ENCODE data around the gene SLC6A18.

SLC6A18 gene

GRCh38 chr5:1180841-1181271 lies 44.3 kb upstream of the SLC6A18 start:
- no peak overlapping the region for H3K27ac ChIP-seq
- TF ChIP-seq EZH2 (IDR thresholded peaks at IDR 0.05) (no peak), FOXP2 (optimal IDR thresholded peaks at IDR 0.05; ENCODE audit: control extremely low read depth, extremely low read length, insufficient read depth) (no peak), POLR2AphosphoS5 (IDR thresholded peaks at IDR 0.05; ENCODE audit: borderline replicate concordance, low read depth, low read length) (no peak)
- no peak for DNase-seq (ENCODE audit: low read depth, low spot score)
- no peaks in the 10 kb centered on the region for H3K36me3 ChIP-seq (ENCODE audit: insufficient read depth, low read length)
- H3K9ac ChIP-seq (ENCODE audit: insufficient read length), result no peak overlapping the region
- H3K4me3 ChIP-seq, result no peak overlapping the region
- H3K9me3 ChIP-seq (ENCODE audit: low read depth, low read length), result no peaks in the 10 kb centered on the region

DNA sequence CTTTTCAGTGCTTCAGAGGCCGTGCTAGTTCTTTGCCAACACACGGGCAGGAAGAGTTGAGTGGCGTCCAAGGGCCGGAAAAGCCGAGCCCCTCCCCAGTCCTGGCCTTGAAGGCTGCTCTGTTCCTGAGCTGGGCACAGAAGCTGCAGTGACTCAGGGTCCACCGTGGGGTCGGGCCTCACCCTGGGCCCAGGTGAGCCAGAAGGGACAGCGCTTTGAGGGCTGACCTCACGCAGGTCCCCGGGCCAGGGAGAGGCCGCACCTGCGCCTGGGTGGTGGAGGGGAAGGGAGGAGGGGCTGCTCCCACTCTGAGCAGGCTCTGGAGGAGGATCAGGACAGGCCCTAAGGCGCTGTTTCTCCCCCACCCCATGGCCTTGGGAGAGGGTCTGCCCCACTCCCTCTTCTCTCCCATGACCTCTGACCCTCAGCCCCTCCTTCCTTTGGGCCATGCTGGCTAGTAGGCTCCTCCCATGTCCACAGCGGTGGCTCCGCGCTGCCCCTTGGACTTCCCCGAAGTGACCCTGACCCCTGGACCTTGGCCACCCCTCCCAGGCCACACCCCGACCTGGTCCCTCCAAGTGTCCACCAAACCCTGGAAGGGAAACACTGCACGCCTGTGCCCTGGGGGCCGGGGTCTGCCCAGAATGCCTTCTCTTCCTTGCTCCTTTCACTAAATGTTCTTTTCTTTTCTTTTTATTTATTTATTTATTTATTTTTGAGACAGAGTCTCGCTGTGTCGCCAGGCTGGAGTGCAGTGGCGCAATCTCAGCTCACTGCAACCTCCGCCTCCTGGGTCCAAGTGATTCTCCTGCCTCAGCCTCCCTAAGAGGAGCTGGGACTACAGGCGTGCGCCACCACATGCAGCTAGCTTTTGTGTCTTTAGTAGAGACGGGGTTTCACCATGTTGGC lies 43.5 kb upstream of the SLC6A18 start:
- no peak for DNase-seq (ENCODE audit: low read depth, low spot score)
- no peak overlapping the region for H3K4me3 ChIP-seq
- H3K36me3 ChIP-seq (ENCODE audit: insufficient read depth, low read length), result no peaks in the 10 kb centered on the region
- H3K9ac ChIP-seq (ENCODE audit: insufficient read length), result no peak overlapping the region
- TF ChIP-seq FOXP2 (optimal IDR thresholded peaks at IDR 0.05; ENCODE audit: control extremely low read depth, extremely low read length, insufficient read depth), result no peak
- TF ChIP-seq POLR2AphosphoS5 (IDR thresholded peaks at IDR 0.05; ENCODE audit: borderline replicate concordance, low read depth, low read length), result no peak
- no peak for TF ChIP-seq EZH2 (IDR thresholded peaks at IDR 0.05)
- H3K27ac ChIP-seq, result no peak overlapping the region
- no peaks in the 10 kb centered on the region for H3K9me3 ChIP-seq (ENCODE audit: low read depth, low read length)

DNA sequence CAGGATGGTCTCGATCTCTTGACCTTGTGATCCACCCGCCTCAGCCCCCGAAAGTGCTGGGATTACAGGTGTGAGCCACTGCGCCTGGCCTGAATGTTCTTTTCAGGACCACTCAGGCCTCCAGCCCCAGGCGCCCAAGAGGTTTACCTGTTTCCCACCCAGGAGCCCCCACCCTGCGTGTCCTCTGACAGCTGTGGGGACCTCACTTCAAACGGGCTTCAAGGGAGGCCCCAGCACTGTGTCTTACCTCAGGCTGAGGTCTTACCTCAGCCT lies 42.9 kb upstream of the SLC6A18 start:
- Histone ChIP-seq H3K27ac (no peak overlapping the region), H3K9ac (ENCODE audit: insufficient read length) (no peak overlapping the region), H3K36me3 (ENCODE audit: insufficient read depth, low read length) (no peaks in the 10 kb centered on the region), H3K4me3 (no peak overlapping the region), H3K9me3 (ENCODE audit: low read depth, low read length) (no peaks in the 10 kb centered on the region)
- no peak for DNase-seq (ENCODE audit: low read depth, low spot score)
- TF ChIP-seq EZH2 (IDR thresholded peaks at IDR 0.05) (no peak), FOXP2 (optimal IDR thresholded peaks at IDR 0.05; ENCODE audit: control extremely low read depth, extremely low read length, insufficient read depth) (no peak), POLR2AphosphoS5 (IDR thresholded peaks at IDR 0.05; ENCODE audit: borderline replicate concordance, low read depth, low read length) (no peak)

DNA sequence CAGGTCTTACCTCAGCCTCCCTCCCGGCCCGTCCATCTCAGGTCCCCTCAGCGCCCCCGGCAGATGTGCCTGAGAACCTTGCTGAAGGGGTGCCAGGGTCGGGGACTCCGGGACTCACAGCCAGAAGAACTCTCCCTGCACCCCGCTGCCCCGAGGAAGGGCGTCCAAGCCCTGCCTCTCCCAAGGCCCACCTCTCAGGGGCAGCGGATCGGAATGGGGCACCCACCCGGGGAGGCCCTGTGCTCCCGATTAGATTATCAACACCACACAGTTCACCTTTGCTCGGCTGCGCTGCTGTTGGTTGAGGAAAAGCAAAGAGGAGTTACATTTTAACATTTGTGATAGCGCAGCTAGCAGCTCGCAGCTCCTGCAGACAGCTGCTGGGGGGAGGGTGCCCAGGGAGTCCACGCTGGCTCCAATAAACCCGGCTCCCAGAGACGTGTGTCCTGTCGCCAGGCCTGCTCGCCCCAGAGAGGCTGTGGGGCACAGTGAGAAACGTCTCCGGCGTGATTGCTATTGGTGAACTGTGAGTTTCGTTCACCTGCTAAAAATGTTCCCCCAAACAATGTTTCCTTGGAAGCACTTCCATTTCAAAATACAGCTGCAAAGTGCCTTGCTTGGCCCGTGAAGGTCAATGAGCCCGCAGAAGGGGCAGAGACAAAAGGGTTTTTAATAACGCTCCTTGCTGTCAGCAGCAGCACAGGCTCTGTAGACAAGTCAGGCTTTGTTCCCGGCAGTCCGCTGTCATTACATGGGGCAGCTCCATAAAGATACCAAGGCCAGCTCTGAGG lies 42.4 kb upstream of the SLC6A18 start:
- Histone ChIP-seq H3K27ac (no peak overlapping the region), H3K36me3 (ENCODE audit: insufficient read depth, low read length) (no peaks in the 10 kb centered on the region), H3K9ac (ENCODE audit: insufficient read length) (no peak overlapping the region), H3K4me3 (no peak overlapping the region), H3K9me3 (ENCODE audit: low read depth, low read length) (no peaks in the 10 kb centered on the region)
- TF ChIP-seq FOXP2 (optimal IDR thresholded peaks at IDR 0.05; ENCODE audit: control extremely low read depth, extremely low read length, insufficient read depth) (no peak), POLR2AphosphoS5 (IDR thresholded peaks at IDR 0.05; ENCODE audit: borderline replicate concordance, low read depth, low read length) (no peak), EZH2 (IDR thresholded peaks at IDR 0.05) (no peak)
- no peak for DNase-seq (ENCODE audit: low read depth, low spot score)

GRCh38 chr5:1183424-1184162 lies 41.6 kb upstream of the SLC6A18 start:
- TF ChIP-seq FOXP2 (optimal IDR thresholded peaks at IDR 0.05; ENCODE audit: control extremely low read depth, extremely low read length, insufficient read depth) (no peak), EZH2 (IDR thresholded peaks at IDR 0.05) (no peak), POLR2AphosphoS5 (IDR thresholded peaks at IDR 0.05; ENCODE audit: borderline replicate concordance, low read depth, low read length) (no peak)
- Histone ChIP-seq H3K4me3 (no peak overlapping the region), H3K9me3 (ENCODE audit: low read depth, low read length) (no peaks in the 10 kb centered on the region), H3K36me3 (ENCODE audit: insufficient read depth, low read length) (no peaks in the 10 kb centered on the region), H3K9ac (ENCODE audit: insufficient read length) (no peak overlapping the region), H3K27ac (no peak overlapping the region)
- DNase-seq (ENCODE audit: low read depth, low spot score), result no peak

DNA sequence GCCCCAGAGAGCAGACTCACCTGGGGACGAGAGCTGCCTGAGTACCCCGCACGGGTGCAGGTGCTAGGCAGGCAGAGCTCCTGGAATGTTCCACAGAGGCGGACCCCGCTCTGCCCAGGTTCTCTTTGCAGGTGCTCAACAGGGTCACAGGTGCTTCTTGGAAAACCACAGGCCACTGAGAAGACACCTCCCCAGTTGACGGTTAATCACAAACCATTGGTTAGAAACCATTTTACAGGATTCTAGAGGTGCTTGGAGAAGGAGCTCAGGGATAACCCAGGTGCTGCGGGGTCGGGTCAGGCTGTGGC lies 41.1 kb upstream of the SLC6A18 start:
- DNase-seq (ENCODE audit: low read depth, low spot score), result no peak

GRCh38 chr5:1184481-1184880 lies 40.7 kb upstream of the SLC6A18 start:
- no peak for TF ChIP-seq FOXP2 (optimal IDR thresholded peaks at IDR 0.05; ENCODE audit: control extremely low read depth, extremely low read length, insufficient read depth)
- no peak for TF ChIP-seq POLR2AphosphoS5 (IDR thresholded peaks at IDR 0.05; ENCODE audit: borderline replicate concordance, low read depth, low read length)
- no peak for TF ChIP-seq EZH2 (IDR thresholded peaks at IDR 0.05)
- Histone ChIP-seq H3K9ac (ENCODE audit: insufficient read length) (no peak overlapping the region), H3K27ac (no peak overlapping the region), H3K4me3 (no peak overlapping the region), H3K9me3 (ENCODE audit: low read depth, low read length) (no peaks in the 10 kb centered on the region), H3K36me3 (ENCODE audit: insufficient read depth, low read length) (no peaks in the 10 kb centered on the region)
- DNase-seq (ENCODE audit: low read depth, low spot score), result no peak

More for the DNA sequence above, 41.1 kb upstream of the SLC6A18 start:
- H3K9ac ChIP-seq (ENCODE audit: insufficient read length), result no peak overlapping the region
- no peaks in the 10 kb centered on the region for H3K36me3 ChIP-seq (ENCODE audit: insufficient read depth, low read length)
- H3K9me3 ChIP-seq (ENCODE audit: low read depth, low read length), result no peaks in the 10 kb centered on the region
- H3K27ac ChIP-seq, result no peak overlapping the region
- TF ChIP-seq POLR2AphosphoS5 (IDR thresholded peaks at IDR 0.05; ENCODE audit: borderline replicate concordance, low read depth, low read length), result no peak
- TF ChIP-seq FOXP2 (optimal IDR thresholded peaks at IDR 0.05; ENCODE audit: control extremely low read depth, extremely low read length, insufficient read depth), result no peak
- TF ChIP-seq EZH2 (IDR thresholded peaks at IDR 0.05), result no peak
- no peak overlapping the region for H3K4me3 ChIP-seq

GRCh38 chr5:1185038-1185627 lies 40.0 kb upstream of the SLC6A18 start:
- Histone ChIP-seq H3K36me3 (ENCODE audit: insufficient read depth, low read length) (no peaks in the 10 kb centered on the region), H3K27ac (no peak overlapping the region), H3K9me3 (ENCODE audit: low read depth, low read length) (no peaks in the 10 kb centered on the region), H3K4me3 (no peak overlapping the region), H3K9ac (ENCODE audit: insufficient read length) (no peak overlapping the region)
- DNase-seq (ENCODE audit: low read depth, low spot score), result no peak
- TF ChIP-seq FOXP2 (optimal IDR thresholded peaks at IDR 0.05; ENCODE audit: control extremely low read depth, extremely low read length, insufficient read depth) (no peak), POLR2AphosphoS5 (IDR thresholded peaks at IDR 0.05; ENCODE audit: borderline replicate concordance, low read depth, low read length) (no peak), EZH2 (IDR thresholded peaks at IDR 0.05) (no peak)

Measured in SK-N-MC (cell line).